ENCODE measurements around the gene TAF11L4.
"Not testable (repeated sequence)": the region's sequence is repeated elsewhere in the genome, so short reads cannot be mapped to it uniquely, and the experiment has no call there.

The TAF11L4 gene

GRCh38 chr5:17497931-17498330 lies 23.7 kb upstream of the TAF11L4 start, which contains the start of gene TAF11L2:
TAF11L2 (plus strand) TSS chr5:17498231.
- not testable (repeated sequence) for H3K4me1 ChIP-seq (ENCODE audit: control insufficient read depth, insufficient read depth, low read length, poor library complexity, severe bottlenecking); H3K36me3 ChIP-seq (ENCODE audit: control insufficient read depth, insufficient read depth, low read length); H3K4me3 ChIP-seq (ENCODE audit: extremely low read depth, insufficient read depth, low read length, poor library complexity, severe bottlenecking); H3K27ac ChIP-seq (ENCODE audit: low read depth, low read length, severe bottlenecking); H3K9me3 ChIP-seq (ENCODE audit: control insufficient read depth, low read length)
- WGBS, 2 experiments (ENCODE audit: insufficient coverage in 2 of 2): 90 to 95% methylated on average over 4 to 5 of the region's 8 CpGs

GRCh38 chr5:17511775-17512325 lies 9.8 kb upstream of the TAF11L4 start:
- Histone ChIP-seq H3K9me3 (ENCODE audit: control insufficient read depth, low read length) (no peaks in the 10 kb centered on the region), H3K4me1 (ENCODE audit: control insufficient read depth, insufficient read depth, low read length, poor library complexity, severe bottlenecking) (no peaks in the 10 kb centered on the region), H3K36me3 (ENCODE audit: control insufficient read depth, insufficient read depth, low read length) (no peaks in the 10 kb centered on the region), H3K4me3 (ENCODE audit: extremely low read depth, insufficient read depth, low read length, poor library complexity, severe bottlenecking) (no peak overlapping the region), H3K27ac (ENCODE audit: low read depth, low read length, severe bottlenecking) (no peak overlapping the region)
- 92 to 95% methylated on average over 16 of the region's 17 CpGs for WGBS, 2 experiments (ENCODE audit: insufficient coverage in 2 of 2)

DNA sequence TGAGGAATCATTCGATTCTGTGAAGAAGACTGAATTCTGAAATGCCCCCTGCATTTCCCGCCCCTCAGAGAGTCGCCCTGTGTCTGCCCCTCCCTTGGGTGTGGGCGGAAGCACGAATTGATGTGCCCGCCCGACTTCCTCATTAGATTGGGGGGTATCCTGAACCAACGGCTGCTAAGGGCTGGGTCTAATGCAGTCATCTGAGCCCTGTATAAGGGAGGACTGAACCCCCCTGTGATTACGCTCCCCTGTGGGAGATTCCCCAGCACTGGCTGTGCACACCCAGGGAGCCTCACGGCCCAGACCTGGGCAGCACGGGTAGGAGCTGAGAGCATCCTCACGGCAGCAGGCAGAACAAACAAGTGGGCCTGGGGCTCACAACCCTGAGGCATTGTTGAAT lies 4.1 kb upstream of the TAF11L4 start:
- not testable (repeated sequence) for H3K4me3 ChIP-seq (ENCODE audit: extremely low read depth, insufficient read depth, low read length, poor library complexity, severe bottlenecking); H3K4me1 ChIP-seq (ENCODE audit: control insufficient read depth, insufficient read depth, low read length, poor library complexity, severe bottlenecking); H3K27ac ChIP-seq (ENCODE audit: low read depth, low read length, severe bottlenecking); H3K9me3 ChIP-seq (ENCODE audit: control insufficient read depth, low read length); H3K36me3 ChIP-seq (ENCODE audit: control insufficient read depth, insufficient read depth, low read length)
- WGBS, 2 experiments (ENCODE audit: insufficient coverage in 2 of 2): 96 to 97% methylated on average over 2 to 4 of the region's 12 CpGs

DNA sequence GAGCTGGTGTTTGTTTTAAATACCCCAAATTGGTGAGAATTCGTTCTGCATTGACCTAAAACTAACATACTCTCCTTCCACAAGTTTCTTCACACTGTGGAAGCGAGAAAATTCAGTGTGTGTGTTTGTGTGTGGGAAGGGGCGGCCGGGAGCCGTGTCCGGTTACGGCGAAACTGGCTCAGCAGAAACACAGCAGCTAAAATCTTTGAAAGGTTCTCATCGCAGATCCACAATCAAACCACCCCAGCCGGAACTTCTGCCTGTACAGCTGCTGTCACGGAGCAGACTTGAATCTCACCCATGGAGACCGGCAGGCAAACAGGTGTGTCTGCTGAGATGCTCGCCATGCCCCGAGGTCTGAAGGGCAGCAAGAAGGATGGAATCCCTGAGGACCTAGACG lies 3.5 kb upstream of the TAF11L4 start, which contains the start of gene TAF11L3:
TAF11L3 (plus strand) TSS at position 301 of the 400 bp plus-strand sequence.
- no CpG with 5 or more reads among the region's 15 CpGs for WGBS, 2 experiments (ENCODE audit: insufficient coverage in 2 of 2)
- not testable (repeated sequence) for H3K4me1 ChIP-seq (ENCODE audit: control insufficient read depth, insufficient read depth, low read length, poor library complexity, severe bottlenecking); H3K9me3 ChIP-seq (ENCODE audit: control insufficient read depth, low read length); H3K4me3 ChIP-seq (ENCODE audit: extremely low read depth, insufficient read depth, low read length, poor library complexity, severe bottlenecking); H3K27ac ChIP-seq (ENCODE audit: low read depth, low read length, severe bottlenecking); H3K36me3 ChIP-seq (ENCODE audit: control insufficient read depth, insufficient read depth, low read length)

DNA sequence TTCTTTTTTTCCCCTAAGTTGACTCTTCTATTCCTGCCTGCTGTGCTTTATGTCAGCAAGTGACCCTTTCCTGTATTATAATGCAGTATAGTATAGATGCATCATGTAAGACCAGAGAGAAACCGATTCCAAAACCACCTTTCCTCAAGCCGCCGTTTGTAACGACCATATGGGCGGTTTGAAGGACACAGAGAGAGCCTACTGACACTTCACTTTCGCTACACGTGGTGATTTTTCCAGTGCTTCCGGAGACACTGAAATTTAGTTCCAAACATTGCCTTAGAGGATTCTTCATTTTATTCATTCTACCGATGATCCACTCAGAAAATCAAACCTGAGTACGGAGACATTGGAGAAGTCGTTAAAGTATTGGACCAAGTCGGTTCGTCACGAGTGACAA lies 2.1 kb upstream of the TAF11L4 start:
- not testable (repeated sequence) for H3K4me3 ChIP-seq (ENCODE audit: extremely low read depth, insufficient read depth, low read length, poor library complexity, severe bottlenecking); H3K9me3 ChIP-seq (ENCODE audit: control insufficient read depth, low read length); H3K4me1 ChIP-seq (ENCODE audit: control insufficient read depth, insufficient read depth, low read length, poor library complexity, severe bottlenecking); H3K27ac ChIP-seq (ENCODE audit: low read depth, low read length, severe bottlenecking); H3K36me3 ChIP-seq (ENCODE audit: control insufficient read depth, insufficient read depth, low read length)
- 90 to 93% methylated on average over 5 to 7 of the region's 14 CpGs for WGBS, 2 experiments (ENCODE audit: insufficient coverage in 2 of 2)

DNA sequence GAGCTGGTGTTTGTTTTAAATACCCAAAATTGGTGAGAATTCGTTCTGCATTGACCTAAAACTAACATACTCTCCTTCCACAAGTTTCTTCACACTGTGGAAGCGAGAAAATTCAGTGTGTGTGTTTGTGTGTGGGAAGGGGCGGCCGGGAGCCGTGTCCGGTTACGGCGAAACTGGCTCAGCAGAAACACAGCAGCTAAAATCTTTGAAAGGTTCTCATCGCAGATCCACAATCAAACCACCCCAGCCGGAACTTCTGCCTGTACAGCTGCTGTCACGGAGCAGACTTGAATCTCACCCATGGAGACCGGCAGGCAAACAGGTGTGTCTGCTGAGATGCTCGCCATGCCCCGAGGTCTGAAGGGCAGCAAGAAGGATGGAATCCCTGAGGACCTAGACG lies 3.3 kb downstream of the TAF11L4 start, which contains the start of gene TAF11L5:
TAF11L5 (plus strand) TSS at position 301 of the 400 bp plus-strand sequence.
- not testable (repeated sequence) for H3K4me3 ChIP-seq (ENCODE audit: extremely low read depth, insufficient read depth, low read length, poor library complexity, severe bottlenecking); H3K36me3 ChIP-seq (ENCODE audit: control insufficient read depth, insufficient read depth, low read length); H3K9me3 ChIP-seq (ENCODE audit: control insufficient read depth, low read length); H3K4me1 ChIP-seq (ENCODE audit: control insufficient read depth, insufficient read depth, low read length, poor library complexity, severe bottlenecking); H3K27ac ChIP-seq (ENCODE audit: low read depth, low read length, severe bottlenecking)
- no CpG with 5 or more reads among the region's 15 CpGs for WGBS, 2 experiments (ENCODE audit: insufficient coverage in 2 of 2)

DNA sequence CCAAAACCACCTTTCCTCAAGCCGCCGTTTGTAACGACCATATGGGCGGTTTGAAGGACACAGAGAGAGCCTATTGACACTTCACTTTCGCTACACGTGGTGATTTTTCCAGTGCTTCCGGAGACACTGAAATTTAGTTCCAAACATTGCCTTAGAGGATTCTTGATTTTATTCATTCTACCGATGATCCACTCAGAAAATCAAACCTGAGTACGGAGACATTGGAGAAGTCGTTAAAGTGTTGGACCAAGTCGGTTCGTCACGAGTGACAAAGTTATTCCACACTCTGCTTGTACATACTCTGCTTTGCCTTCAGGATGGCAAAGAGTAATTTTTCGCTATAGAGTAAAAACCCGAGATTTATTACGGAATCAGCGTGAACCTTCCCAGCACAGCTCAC lies 4.9 kb downstream of the TAF11L4 start:
- not testable (repeated sequence) for H3K9me3 ChIP-seq (ENCODE audit: control insufficient read depth, low read length); H3K27ac ChIP-seq (ENCODE audit: low read depth, low read length, severe bottlenecking); H3K36me3 ChIP-seq (ENCODE audit: control insufficient read depth, insufficient read depth, low read length); H3K4me1 ChIP-seq (ENCODE audit: control insufficient read depth, insufficient read depth, low read length, poor library complexity, severe bottlenecking); H3K4me3 ChIP-seq (ENCODE audit: extremely low read depth, insufficient read depth, low read length, poor library complexity, severe bottlenecking)
- 82 to 89% methylated on average over 4 to 5 of the region's 17 CpGs for WGBS, 2 experiments (ENCODE audit: insufficient coverage in 2 of 2)

GRCh38 chr5:17528369-17528768 lies 6.8 kb downstream of the TAF11L4 start, which contains the start of gene TAF11L6:
TAF11L6 (plus strand) TSS chr5:17528669.
- not testable (repeated sequence) for H3K36me3 ChIP-seq (ENCODE audit: control insufficient read depth, insufficient read depth, low read length); H3K27ac ChIP-seq (ENCODE audit: low read depth, low read length, severe bottlenecking); H3K9me3 ChIP-seq (ENCODE audit: control insufficient read depth, low read length); H3K4me3 ChIP-seq (ENCODE audit: extremely low read depth, insufficient read depth, low read length, poor library complexity, severe bottlenecking); H3K4me1 ChIP-seq (ENCODE audit: control insufficient read depth, insufficient read depth, low read length, poor library complexity, severe bottlenecking)
- WGBS, 2 experiments (ENCODE audit: insufficient coverage in 2 of 2): no CpG with 5 or more reads among the region's 15 CpGs
